Stimulated activated CD4-positive, alpha-beta T cell treated with anti-CD3 and anti-CD28 coated beads, Interleukin-2, amount 100 ng/mL, for 24 hours (primary cell): Measurements from ENCODE around the gene CBLC.
"Not testable (repeated sequence)": the region's sequence is repeated elsewhere in the genome, so short reads cannot be mapped to it uniquely, and the experiment has no call there.

ENCODE experiments used
- DNase-seq, 2 donors: peaks; one replicate each; pipeline ENCODE4 v3.0.0-alpha.2; 2020

Gene CBLC

DNA sequence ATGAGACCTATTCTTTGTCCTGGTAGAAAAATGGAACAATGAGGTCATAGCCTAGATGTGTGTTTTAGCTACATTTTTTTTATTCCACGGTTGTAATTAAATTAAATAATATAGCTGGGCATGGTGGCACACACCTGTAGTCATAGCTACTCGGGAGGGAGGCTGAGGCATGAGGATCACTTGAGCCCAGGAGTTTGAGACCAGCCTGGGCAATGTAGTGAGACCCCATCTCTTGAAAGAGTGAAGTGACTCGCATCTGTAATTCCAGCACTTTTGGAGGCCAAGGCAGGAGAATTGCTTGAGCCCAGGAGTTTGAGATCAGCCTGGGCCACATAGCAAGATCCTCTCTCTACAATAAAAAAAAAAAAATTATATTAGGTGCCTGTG, 11.7 kb upstream of the CBLC start:
- no peak for DNase-seq

- DNase-seq, result no peak
Measured at GRCh38 chr19:44767295-44768180, 10.2 kb upstream of the CBLC start.

- peak; percentile 98 for DNase-seq
Measured at GRCh38 chr19:44770550-44771257, 7.0 kb upstream of the CBLC start.

DNA sequence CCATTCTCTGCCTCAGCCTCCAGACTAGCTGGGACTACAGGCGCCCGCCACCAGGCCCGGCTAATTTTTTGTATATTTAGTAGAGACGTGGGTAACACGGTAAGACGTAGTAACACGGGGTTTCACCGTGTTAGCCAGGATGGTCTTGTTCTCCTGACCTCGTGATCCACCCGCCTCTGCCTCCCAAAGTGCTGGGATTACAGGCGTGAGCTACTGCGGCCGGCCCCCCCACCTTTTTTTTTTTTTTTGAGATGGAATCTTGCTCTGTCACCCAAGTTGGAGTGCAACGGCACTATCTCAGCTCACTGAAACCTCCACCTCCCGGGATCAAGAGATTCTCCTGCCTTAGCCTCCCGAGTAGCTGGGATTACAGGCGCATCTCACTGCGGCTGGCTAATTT, 5.5 kb upstream of the CBLC start:
- DNase-seq, result not testable (repeated sequence)

GRCh38 chr19:44772959-44773358, 4.7 kb upstream of the CBLC start:
- DNase-seq, result no peak

GRCh38 chr19:44775676-44776240, 1.9 kb upstream of the CBLC start:
- no peak for DNase-seq

GRCh38 chr19:44776402-44777096, 1.1 kb upstream of the CBLC start:
- DNase-seq, result no peak

DNA sequence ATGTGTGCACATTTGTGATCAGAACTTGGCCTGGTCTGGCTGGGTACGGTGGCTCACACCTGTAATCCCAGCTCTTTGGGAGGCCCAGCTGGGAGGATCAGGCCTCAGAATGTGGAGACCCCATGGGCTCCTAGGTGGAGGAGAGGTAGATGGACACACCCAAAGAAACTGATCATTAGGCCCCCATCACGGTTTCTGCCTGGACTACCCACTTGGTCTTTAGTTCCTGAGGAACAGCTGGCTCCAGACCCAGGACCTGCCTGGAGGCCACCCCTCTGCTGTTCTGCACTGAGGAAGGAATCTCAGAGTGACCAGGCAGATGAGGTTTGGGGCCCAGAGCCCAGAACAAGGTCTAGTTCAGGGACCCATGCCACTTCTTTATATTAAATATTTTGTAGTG, 1.5 kb downstream of the CBLC start:
- DNase-seq, result no peak

DNA sequence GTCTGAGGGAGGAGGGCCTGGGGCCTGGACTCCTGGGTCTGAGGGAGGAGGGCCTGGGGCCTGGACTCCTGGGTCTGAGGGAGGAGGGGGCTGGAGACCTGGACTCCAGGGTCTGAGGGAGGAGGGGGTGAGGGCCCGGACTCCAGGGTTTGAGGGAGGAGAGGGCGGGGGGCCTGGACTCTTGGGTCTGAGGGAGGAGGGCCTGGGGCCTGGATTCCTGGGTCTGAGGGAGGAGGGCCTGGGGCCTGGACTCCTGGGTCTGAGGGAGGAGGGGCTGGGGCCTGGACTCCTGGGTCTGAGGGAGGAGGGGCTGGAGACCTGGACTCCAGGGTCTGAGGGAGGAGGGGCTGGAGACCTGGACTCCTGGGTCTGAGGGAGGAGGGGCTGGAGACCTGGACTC, 4.0 kb downstream of the CBLC start:
- not testable (repeated sequence) for DNase-seq

GRCh38 chr19:44782729-44783128, 5.0 kb downstream of the CBLC start:
- DNase-seq, result no peak

DNA sequence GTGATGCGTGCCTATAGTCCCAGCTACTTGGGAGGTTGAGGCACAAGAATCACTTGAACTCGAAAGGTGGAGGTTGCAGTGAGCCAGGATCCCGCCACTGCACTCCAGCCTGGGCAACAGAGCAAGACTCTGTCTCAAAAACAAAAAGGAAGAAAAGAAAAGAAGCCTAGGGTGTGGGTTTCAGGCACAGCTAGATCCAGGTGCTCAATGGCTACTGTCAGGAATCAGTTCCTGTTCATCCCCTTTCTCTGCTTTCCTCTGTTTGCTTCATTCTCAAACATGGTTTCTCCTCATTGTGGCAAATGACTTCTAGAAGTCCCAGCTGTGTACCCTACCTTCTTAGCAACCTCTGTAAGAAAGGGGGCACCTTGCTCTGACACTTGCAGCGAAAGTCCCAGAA, 5.9 kb downstream of the CBLC start:
- no peak for DNase-seq

DNA sequence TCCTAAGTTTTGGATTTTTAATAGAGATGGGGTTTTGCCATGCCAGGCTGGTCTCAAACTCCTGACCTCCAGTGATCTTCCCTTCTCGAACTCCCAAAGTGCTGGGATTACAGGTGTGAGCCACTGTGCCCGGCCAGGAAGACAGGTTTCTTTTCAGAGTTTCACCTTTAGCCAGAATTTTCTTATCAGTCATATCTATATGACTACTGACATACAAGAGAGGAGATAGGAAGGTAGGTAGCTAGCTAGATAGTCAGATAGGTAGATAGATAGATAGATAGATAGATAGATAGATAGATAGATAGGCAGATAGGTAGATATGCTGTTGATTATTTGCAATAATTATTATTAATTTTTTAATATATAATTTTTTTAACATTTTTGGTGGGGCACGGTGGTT, 7.6 kb downstream of the CBLC start:
- DNase-seq, result no peak

DNA sequence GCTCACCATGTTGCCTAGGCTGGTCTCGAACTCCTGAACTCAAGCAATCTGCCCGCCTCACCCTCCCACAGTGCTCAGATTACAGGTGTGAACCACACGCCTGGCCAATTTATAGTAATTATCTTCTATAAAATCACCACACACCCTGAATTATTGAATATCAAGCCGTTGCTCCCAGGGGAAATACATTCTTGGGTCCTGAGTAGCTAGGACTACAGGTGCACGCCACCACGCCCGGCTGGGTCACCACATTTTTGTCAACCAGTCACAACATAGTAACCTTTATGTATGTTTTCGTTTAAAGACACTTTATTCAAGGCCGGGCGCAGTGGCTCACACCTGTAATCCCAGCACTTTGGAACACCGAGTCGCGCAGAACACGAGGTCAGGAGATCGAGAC, 8.3 kb downstream of the CBLC start:
- no peak for DNase-seq

GRCh38 chr19:44788971-44789370, 11.3 kb downstream of the CBLC start:
- no peak for DNase-seq

- DNase-seq, result no peak
Measured at GRCh38 chr19:44789943-44790483, 12.3 kb downstream of the CBLC start.

GRCh38 chr19:44792281-44792680, 14.6 kb downstream of the CBLC start:
- no peak for DNase-seq

DNA sequence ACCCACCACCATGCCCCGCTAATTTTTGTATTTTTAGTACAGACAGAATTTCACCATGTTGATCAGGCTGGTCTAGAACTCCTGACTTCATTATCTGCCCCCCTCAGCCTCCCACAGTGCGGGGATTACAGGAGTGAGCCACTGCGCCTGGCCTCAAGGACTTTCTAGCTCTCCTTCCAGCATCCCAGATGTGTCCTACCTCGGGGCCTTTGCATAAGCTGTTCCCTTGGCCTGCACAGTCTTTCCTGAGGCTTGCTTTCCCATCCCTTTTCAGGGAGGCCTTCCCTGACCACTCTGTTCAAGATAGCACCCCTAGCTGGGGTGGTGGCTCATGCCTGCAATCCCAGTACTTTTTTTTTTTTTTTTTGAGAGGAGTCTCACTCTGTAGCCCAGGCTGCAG, 16.9 kb downstream of the CBLC start:
- DNase-seq, result no peak

DNA sequence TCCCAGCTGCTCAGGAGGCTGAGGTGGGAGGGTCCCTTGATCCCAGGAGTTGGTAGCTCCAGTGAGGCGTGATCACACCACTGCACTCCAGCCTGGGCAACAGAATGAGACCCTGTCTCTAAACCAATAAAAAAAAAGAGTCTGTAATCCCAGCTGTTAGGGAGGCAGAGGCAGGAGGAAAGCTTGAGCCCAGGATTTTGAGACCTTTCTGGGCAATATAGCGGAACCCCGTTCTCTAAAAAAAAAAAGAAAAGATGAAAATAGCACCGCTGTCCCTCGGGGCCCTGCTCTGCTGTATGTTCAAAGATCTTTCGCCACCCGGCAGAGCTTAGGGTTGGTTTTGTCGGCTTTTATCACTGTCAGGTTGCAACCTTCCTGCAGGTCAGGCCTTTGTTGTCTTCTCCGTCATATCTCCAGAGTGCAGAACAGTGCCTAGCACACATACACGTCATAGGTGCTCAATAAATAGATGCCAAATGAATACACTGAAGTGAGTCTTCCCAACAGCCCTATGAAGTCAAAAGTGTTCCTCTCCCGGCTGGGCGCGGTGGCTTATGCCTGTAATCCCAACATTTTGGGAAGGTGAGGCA, 17.8 kb downstream of the CBLC start:
- DNase-seq, result no peak

- DNase-seq, result no peak
Measured at GRCh38 chr19:44796701-44797115, 19.0 kb downstream of the CBLC start.

- no peak for DNase-seq
Measured at GRCh38 chr19:44799627-44800346, 22.1 kb downstream of the CBLC start.

GRCh38 chr19:44800461-44800860, 22.8 kb downstream of the CBLC start:
- DNase-seq, result peak; percentile 88 to 89
